HepG2 (cell line): ENCODE measurements around the gene SH2D3A. TPM values are rescaled to one million over a fixed set of nuclear protein-coding genes. Genes with fewer than 3 reads are reported as not detected.

ENCODE experiments used
- CENPX ChIP-seq: sonication (generic); formaldehyde crosslinking; IDR thresholded peaks from 2 replicates; pipeline ENCODE4 v1.9.0; 2021; ENCODE audit warnings: mild to moderate bottlenecking, missing genetic modification reagents, moderate library complexity
- CTCF ChIP-seq: sonication (generic); formaldehyde crosslinking; IDR thresholded peaks from 2 replicates; pipeline ENCODE4 v1.5.0; 2020; ENCODE audit warnings: mild to moderate bottlenecking, missing genetic modification reagents, moderate library complexity
- JARID2 ChIP-seq: sonication (generic); formaldehyde crosslinking; IDR thresholded peaks from 2 replicates; pipeline ENCODE4 v1.8.1; 2023; ENCODE audit warnings: missing genetic modification reagents, inconsistent platforms; ENCODE audit not compliant: insufficient replicate concordance
- KLF12 ChIP-seq: sonication (generic); formaldehyde crosslinking; IDR thresholded peaks from 2 replicates; pipeline ENCODE4 v1.4.0; 2020; ENCODE audit warnings: missing genetic modification reagents, borderline replicate concordance
- MAFF ChIP-seq: IDR thresholded peaks from 2 replicates; pipeline ENCODE4 v1.6.1; 2011; ENCODE audit warnings: low read depth, low read length, improper control_type of control experiment
- NR2F2 ChIP-seq: IDR thresholded peaks from 2 replicates; pipeline ENCODE4 v1.6.1; 2012; ENCODE audit warnings: low read depth, inconsistent platforms, borderline replicate concordance
- SNAPC2 ChIP-seq: sonication (generic); formaldehyde crosslinking; IDR thresholded peaks from 2 replicates; pipeline ENCODE4 v1.8.1; 2022; ENCODE audit warnings: mild to moderate bottlenecking, missing genetic modification reagents
- STAT5B ChIP-seq: sonication (generic); formaldehyde crosslinking; IDR thresholded peaks from 2 replicates; pipeline ENCODE4 v1.4.0; 2020; ENCODE audit warnings: missing genetic modification reagents
- TARDBP ChIP-seq: sonication (generic); formaldehyde crosslinking; IDR thresholded peaks from 2 replicates; pipeline ENCODE4 v1.8.0; 2022; ENCODE audit warnings: mild to moderate bottlenecking, missing genetic modification reagents
- ZBTB26 ChIP-seq: IDR thresholded peaks from 2 replicates; pipeline ENCODE4 v1.6.1; 2016; ENCODE audit warnings: missing compliant biosample characterization, missing genetic modification reagents, borderline replicate concordance
- ZNF12 ChIP-seq: sonication (generic); formaldehyde crosslinking; IDR thresholded peaks from 2 replicates; pipeline ENCODE4 v1.5.0; 2020; ENCODE audit warnings: missing genetic modification reagents
- ZNF18 ChIP-seq: sonication (generic); formaldehyde crosslinking; IDR thresholded peaks from 2 replicates; pipeline ENCODE4 v1.8.0; 2022; ENCODE audit warnings: mild to moderate bottlenecking, missing genetic modification reagents; ENCODE audit not compliant: insufficient replicate concordance
- ZNF232 ChIP-seq: sonication (generic); formaldehyde crosslinking; IDR thresholded peaks from 2 replicates; pipeline ENCODE4 v1.4.0; 2020; ENCODE audit warnings: missing genetic modification reagents, borderline replicate concordance
- ZNF44 ChIP-seq: sonication (generic); formaldehyde crosslinking; IDR thresholded peaks from 2 replicates; pipeline ENCODE4 v1.5.1; 2020; ENCODE audit warnings: mild to moderate bottlenecking, missing genetic modification reagents
- ZNF674 ChIP-seq: sonication (generic); formaldehyde crosslinking; IDR thresholded peaks from 2 replicates; pipeline ENCODE4 v1.5.0; 2020; ENCODE audit warnings: low read depth, mild to moderate bottlenecking, missing genetic modification reagents
- ZNF879 ChIP-seq: sonication (generic); formaldehyde crosslinking; IDR thresholded peaks from 2 replicates; pipeline ENCODE4 v1.8.1; 2023; ENCODE audit warnings: missing genetic modification reagents
- ZNF883 ChIP-seq: sonication (generic); formaldehyde crosslinking; IDR thresholded peaks from 2 replicates; pipeline ENCODE4 v1.5.1; 2020; ENCODE audit warnings: mild to moderate bottlenecking, missing genetic modification reagents; ENCODE audit errors: not compliant biosample characterization
- polyA plus RNA-seq, 8 experiments: library from polyadenylated mRNA; depleted of rRNA in 3 of 8; stranded (reverse) in 7 of 8; unstranded in 1 of 8; fragments of >200 nt; fragmentation: Illumina TruSeq in 4 of 8; extraction: Trizol in 4 of 8; gene quantifications; 2 replicates each; pipeline versions ENCODE4 v1.2.1 to v1.2.3, GENCODE V29; 2011 to 2016; ENCODE audit warnings: low read depth in 4 of 8, missing spikeins in 1 of 8, mixed read lengths in 1 of 8; ENCODE audit not compliant: insufficient read depth in 1 of 8
- total RNA-seq, 5 experiments: library from RNA; depleted of rRNA; stranded (reverse); fragments of >200 nt; fragmentation: Illumina TruSeq; extraction: Trizol; gene quantifications; 2 replicates each; pipeline ENCODE4 v1.2.3, GENCODE V29; 2016; ENCODE audit warnings: low read depth in 1 of 5
- TF ChIP-seq, protein P1 (sequence below): sonication (generic); formaldehyde crosslinking; conservative IDR thresholded peaks from 2 replicates; pipeline ENCODE4 v1.4.0; 2020; ENCODE audit warnings: missing genetic modification reagents
- TF ChIP-seq, protein P2 (sequence below): IDR thresholded peaks from 2 replicates; pipeline ENCODE4 v1.6.1; 2016

SH2D3A gene
- total and polyA plus RNA-seq, 2 of the 13 experiments (the other 11 are each of a cell fraction or from before 2014, with no cell fraction given) = 1.0 to 2.2 TPM

DNA sequence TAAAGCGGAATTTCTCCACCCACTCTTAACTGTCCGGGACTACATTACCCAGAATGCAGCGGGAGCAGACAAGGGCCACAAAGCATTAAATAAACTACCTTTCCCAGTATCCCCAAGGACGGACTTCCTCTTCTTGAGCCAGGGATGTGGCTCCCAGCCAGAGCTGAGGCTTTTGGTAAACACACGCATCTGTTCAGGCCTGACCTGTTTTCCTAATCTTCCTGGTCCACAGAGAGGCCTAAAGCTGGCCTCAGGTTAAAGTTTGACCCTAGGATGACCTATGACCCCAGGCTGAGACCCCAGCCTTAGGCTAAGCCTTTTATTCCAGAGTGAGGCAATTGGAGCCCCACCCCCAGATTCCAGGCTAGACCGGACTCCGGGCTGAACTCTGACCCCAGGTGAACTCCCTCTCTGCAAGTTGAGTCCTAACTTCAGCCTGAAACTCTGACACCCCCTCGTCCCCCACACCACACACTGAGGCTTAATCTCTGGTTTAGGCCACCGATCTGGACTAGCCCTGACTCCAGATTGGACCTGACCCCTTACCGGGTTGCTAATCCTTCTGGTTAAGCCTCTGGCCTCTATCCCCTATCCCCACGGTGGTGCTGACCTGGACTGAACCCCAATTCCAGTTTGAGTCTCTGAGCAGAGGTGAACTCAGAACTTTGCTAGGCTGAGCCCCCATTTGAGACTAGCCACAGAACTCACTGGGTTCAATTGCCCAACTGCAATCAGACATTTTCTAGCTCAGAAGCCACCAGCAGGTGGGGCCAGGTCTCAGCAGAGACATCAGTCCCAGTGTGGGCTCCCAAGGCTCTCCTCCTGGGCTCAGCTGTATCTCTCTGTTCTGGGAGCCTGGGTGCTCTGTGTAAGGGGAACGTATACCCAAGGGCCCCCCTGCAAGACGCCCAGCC is 29.1 kb downstream of the SH2D3A start (continued):
- no peak for TF ChIP-seq SNAPC2 (CRISPR knock-in tag)
- TF ChIP-seq KLF12 (CRISPR knock-in tag) = peak; percentile 34; the same call in 1 of the 2 replicates
- peak; percentile 7 for TF ChIP-seq JARID2 (CRISPR knock-in tag)
- peak; percentile 87 for TF ChIP-seq ZNF18 (CRISPR knock-in tag)
- TF ChIP-seq ZNF232 (CRISPR knock-in tag) = peak; percentile 52; the same call in 1 of the 2 replicates
- TF ChIP-seq NR2F2 = peak; percentile 88
- peak; percentile 45; the same call in 1 of the 2 replicates for TF ChIP-seq ZBTB26 (CRISPR knock-in tag)
- TF ChIP-seq TARDBP (CRISPR knock-in tag) = peak; percentile 22; the same call in 1 of the 2 replicates
- TF ChIP-seq CTCF = peak; percentile 92
- TF ChIP-seq ZNF674 (CRISPR knock-in tag) = no peak
- no peak for TF ChIP-seq ZNF883
- TF ChIP-seq, protein P1, sequence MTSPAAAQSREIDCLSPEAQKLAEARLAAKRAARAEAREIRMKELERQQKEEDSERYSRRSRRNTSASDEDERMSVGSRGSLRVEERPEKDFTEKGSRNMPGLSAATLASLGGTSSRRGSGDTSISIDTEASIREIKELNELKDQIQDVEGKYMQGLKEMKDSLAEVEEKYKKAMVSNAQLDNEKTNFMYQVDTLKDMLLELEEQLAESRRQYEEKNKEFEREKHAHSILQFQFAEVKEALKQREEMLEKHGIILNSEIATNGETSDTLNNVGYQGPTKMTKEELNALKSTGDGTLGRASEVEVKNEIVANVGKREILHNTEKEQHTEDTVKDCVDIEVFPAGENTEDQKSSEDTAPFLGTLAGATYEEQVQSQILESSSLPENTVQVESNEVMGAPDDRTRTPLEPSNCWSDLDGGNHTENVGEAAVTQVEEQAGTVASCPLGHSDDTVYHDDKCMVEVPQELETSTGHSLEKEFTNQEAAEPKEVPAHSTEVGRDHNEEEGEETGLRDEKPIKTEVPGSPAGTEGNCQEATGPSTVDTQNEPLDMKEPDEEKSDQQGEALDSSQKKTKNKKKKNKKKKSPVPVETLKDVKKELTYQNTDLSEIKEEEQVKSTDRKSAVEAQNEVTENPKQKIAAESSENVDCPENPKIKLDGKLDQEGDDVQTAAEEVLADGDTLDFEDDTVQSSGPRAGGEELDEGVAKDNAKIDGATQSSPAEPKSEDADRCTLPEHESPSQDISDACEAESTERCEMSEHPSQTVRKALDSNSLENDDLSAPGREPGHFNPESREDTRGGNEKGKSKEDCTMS = no peak
- TF ChIP-seq, protein P2, sequence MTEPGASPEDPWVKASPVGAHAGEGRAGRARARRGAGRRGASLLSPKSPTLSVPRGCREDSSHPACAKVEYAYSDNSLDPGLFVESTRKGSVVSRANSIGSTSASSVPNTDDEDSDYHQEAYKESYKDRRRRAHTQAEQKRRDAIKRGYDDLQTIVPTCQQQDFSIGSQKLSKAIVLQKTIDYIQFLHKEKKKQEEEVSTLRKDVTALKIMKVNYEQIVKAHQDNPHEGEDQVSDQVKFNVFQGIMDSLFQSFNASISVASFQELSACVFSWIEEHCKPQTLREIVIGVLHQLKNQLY (CRISPR knock-in tag) = no peak; the same call in 1 of the 2 replicates
- TF ChIP-seq ZNF879 (CRISPR knock-in tag) = no peak
- no peak for TF ChIP-seq STAT5B (CRISPR knock-in tag)
- peak; percentile 15; the same call in 1 of the 2 replicates for TF ChIP-seq ZNF12 (CRISPR knock-in tag)
- no peak for TF ChIP-seq MAFF
- no peak for TF ChIP-seq ZNF44 (CRISPR knock-in tag)
- TF ChIP-seq CENPX (CRISPR knock-in tag) = no peak
